Cardiac fibroblast (primary cell): Measurements from ENCODE around the gene P4HA2.

Experiments used
- DNase-seq, 2 donors: peaks; one replicate each; pipeline versions ENCODE4 v3.0.0 to v3.0.0-alpha.2; 2010; ENCODE audit warnings: low read depth in 2 of 2
- H3K4me3 ChIP-seq, 2 donors: replicated peaks in 1 of 2; 1 replicate in 1 of 2; 2 replicates in 1 of 2; pipeline ENCODE4 v1.5.1; 2011; ENCODE audit warnings: low read depth in 2 of 2, low read length in 2 of 2, mild to moderate bottlenecking in 2 of 2, moderate library complexity in 1 of 2
- CTCF ChIP-seq: IDR thresholded peaks from one replicate; pipeline ENCODE4 v1.5.1; 2011; ENCODE audit warnings: low read depth, mild to moderate bottlenecking, low read length, inconsistent platforms

Gene P4HA2

DNA sequence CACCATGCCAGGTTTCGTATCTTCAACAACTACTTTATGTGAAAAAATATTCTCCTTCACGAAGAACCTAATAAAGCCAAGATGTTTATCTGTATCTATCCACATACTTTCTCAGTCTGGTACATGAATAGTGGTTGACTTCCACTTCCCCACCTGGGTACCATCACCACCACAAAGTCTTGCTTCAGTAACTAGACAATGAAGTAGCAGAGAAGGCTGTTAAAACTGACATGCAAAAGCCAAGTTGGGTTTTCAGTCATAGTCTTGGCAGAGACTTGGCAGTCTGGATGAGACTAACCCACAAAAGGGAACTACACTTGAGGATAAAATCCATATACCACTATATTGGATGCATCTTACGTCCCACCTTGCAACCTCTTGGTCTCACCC lies 5.0 kb downstream of the P4HA2 start:
- no peak for TF ChIP-seq CTCF
- H3K4me3 ChIP-seq = no peak overlapping the region
- DNase-seq = no peak

DNA sequence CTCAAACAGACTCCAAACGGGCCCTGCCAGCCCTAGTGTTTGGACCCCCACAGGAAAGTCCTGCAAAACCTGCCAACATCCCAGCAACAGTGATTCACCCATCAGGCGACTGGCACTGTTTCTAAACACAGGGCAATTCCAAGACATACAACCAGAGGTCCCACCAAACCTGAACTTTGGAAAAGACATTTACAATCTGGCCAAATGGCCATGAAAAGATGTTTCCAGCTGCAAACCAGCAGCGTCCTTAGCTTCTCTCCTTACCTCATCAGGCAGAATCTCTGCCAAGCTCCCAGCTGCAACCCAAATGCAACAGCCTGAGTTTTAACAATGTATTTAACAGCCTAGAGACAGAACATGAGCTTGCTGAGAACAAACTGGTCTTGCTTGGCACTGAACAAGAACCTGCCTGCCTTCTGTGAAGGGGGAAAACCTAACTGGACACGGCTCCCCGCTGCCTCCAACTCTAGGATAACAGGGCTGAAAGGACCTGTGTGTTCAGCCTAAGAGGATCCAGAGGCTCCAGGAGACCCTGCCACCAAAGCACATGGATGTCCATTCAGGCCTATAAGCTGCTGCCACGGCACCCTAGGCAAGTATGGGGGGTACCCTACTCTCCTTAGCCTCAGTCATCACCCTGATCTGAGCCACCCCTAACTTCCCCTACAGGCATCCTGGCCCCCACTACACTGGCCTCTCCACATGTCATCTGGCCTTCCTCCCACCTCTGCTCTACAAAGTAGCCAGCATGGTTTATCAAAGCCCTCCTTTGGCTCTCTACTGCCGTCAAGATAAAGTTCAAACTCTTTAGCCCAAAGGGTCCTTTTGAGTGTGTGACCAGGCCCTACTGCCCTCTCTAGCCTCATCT lies 5.6 kb downstream of the P4HA2 start:
- DNase-seq = peak; percentile 67 to 89
- no peak for TF ChIP-seq CTCF
- H3K4me3 ChIP-seq = no peak overlapping the region

DNA sequence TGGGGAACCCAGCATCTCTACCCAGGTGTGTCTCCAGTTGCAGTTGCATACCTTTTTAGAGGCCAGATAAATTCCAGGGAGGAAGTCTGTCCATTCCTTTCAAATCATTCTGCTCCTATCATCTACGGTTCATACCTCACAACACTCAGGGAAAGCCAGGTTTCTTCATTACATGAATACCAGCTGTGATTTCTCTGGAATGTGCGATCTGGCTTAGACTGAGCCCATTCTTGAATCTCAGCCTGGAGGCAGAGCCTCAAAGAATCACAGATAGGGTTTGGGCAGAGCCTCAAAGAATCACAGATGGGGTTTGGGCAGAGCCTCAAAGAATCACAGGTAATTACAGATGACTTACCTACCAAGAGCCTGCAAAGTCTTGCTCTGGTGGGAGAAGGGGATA lies 7.2 kb downstream of the P4HA2 start:
- no peak overlapping the region for H3K4me3 ChIP-seq
- no peak for TF ChIP-seq CTCF
- DNase-seq = peak in 1 of 2 donors; percentile 23

- TF ChIP-seq CTCF = no peak
- DNase-seq = no peak
- no peak overlapping the region for H3K4me3 ChIP-seq
Measured at GRCh38 chr5:132219981-132220380, 7.7 kb downstream of the P4HA2 start.

GRCh38 chr5:132219289-132219970 lies 8.2 kb downstream of the P4HA2 start:
- DNase-seq = no peak
- no peak overlapping the region for H3K4me3 ChIP-seq
- no peak for TF ChIP-seq CTCF

DNA sequence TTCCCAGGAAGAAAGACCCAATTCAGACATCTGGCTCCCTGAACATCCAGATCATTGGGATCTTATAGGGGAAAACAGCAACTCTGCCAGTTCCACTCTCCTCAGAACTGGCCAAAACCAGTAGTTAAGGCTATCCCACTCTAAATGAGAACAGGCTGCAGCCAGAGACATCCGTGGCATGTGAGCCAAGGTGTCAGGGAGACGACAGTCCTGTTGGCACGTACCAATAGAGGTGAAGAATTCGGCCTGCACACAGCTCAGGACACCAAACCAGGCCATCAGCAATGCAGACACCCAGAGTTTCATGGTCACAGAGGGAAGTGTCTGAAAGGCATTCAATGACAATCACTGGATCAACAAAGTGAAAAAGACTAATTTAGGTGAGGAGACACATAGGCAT lies 9.3 kb downstream of the P4HA2 start:
- TF ChIP-seq CTCF = no peak
- DNase-seq = no peak

More for the DNA sequence above, 9.3 kb downstream of the P4HA2 start:
- H3K4me3 ChIP-seq = no peak overlapping the region
